Measurements from ENCODE around the gene CNKSR3. TPM values are rescaled to one million over a fixed set of nuclear protein-coding genes. Genes with fewer than 3 reads are reported as not detected.

Gene CNKSR3
- total RNA-seq, 2 donors from 2014 or later, result 5.9 to 8.0 TPM

- Histone ChIP-seq H3K9ac (ENCODE audit: extremely low read depth, low read length, poor library complexity, severe bottlenecking) (no peak overlapping the region), H3K27me3 (ENCODE audit: control insufficient read depth, insufficient read depth, low read length, poor library complexity, severe bottlenecking) (no peaks in the 10 kb centered on the region), H3K4me3 (ENCODE audit: low read length) (no peak overlapping the region), H3K4me1 (ENCODE audit: control insufficient read depth, insufficient read depth, low read length) (no peaks in the 10 kb centered on the region), H3K9me3 (ENCODE audit: control insufficient read depth, low read length) (no peaks in the 10 kb centered on the region), H3K27ac (ENCODE audit: low read depth, low read length) (no peak overlapping the region), H3K36me3 (ENCODE audit: control insufficient read depth, insufficient read depth, low read length) (no peaks in the 10 kb centered on the region)
- 87 to 100% methylated on average over 1 of the region's 1 CpG for WGBS, 2 experiments (ENCODE audit: insufficient coverage in 1 of 2, insufficient read length in 1 of 2)
- Mint-ChIP-seq H3K4me3 (no peak overlapping the region), H3K36me3 (ENCODE audit: low read depth) (no peaks in the 10 kb centered on the region), H3K27ac (no peak overlapping the region), H3K27me3 (ENCODE audit: insufficient read depth) (no peaks in the 10 kb centered on the region), H3K9me3 (peaks cover 6% of the 10 kb centered on the region), H3K4me1 (no peaks in the 10 kb centered on the region)
- DNase-seq, result no peak
- TF ChIP-seq, protein P1, sequence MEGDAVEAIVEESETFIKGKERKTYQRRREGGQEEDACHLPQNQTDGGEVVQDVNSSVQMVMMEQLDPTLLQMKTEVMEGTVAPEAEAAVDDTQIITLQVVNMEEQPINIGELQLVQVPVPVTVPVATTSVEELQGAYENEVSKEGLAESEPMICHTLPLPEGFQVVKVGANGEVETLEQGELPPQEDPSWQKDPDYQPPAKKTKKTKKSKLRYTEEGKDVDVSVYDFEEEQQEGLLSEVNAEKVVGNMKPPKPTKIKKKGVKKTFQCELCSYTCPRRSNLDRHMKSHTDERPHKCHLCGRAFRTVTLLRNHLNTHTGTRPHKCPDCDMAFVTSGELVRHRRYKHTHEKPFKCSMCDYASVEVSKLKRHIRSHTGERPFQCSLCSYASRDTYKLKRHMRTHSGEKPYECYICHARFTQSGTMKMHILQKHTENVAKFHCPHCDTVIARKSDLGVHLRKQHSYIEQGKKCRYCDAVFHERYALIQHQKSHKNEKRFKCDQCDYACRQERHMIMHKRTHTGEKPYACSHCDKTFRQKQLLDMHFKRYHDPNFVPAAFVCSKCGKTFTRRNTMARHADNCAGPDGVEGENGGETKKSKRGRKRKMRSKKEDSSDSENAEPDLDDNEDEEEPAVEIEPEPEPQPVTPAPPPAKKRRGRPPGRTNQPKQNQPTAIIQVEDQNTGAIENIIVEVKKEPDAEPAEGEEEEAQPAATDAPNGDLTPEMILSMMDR (conservative IDR thresholded peaks at IDR 0.05), result no peak
These were observed 120.5 kb downstream of the CNKSR3 start for GRCh38 chr6:154390034-154390433.

- Histone ChIP-seq H3K4me3 (ENCODE audit: low read length) (no peak overlapping the region), H3K9ac (ENCODE audit: extremely low read depth, low read length, poor library complexity, severe bottlenecking) (no peak overlapping the region), H3K27ac (ENCODE audit: low read depth, low read length) (no peak overlapping the region), H3K36me3 (ENCODE audit: control insufficient read depth, insufficient read depth, low read length) (no peaks in the 10 kb centered on the region), H3K4me1 (ENCODE audit: control insufficient read depth, insufficient read depth, low read length) (no peaks in the 10 kb centered on the region), H3K27me3 (ENCODE audit: control insufficient read depth, insufficient read depth, low read length, poor library complexity, severe bottlenecking) (no peaks in the 10 kb centered on the region), H3K9me3 (ENCODE audit: control insufficient read depth, low read length) (no peaks in the 10 kb centered on the region)
- Mint-ChIP-seq H3K27ac (no peak overlapping the region), H3K9me3 (peaks cover 6% of the 10 kb centered on the region), H3K36me3 (ENCODE audit: low read depth) (no peaks in the 10 kb centered on the region), H3K4me1 (no peaks in the 10 kb centered on the region), H3K27me3 (ENCODE audit: insufficient read depth) (no peaks in the 10 kb centered on the region), H3K4me3 (no peak overlapping the region)
- TF ChIP-seq, protein P1 (conservative IDR thresholded peaks at IDR 0.05), result no peak
- 89 to 100% methylated on average over 1 to 2 of the region's 3 CpGs for WGBS, 2 experiments (ENCODE audit: insufficient coverage in 1 of 2, insufficient read length in 1 of 2)
- DNase-seq, result no peak
These were observed 121.7 kb downstream of the CNKSR3 start for GRCh38 chr6:154388803-154389202.

- no peaks in the 10 kb centered on the region for H3K27me3 Mint-ChIP-seq (ENCODE audit: insufficient read depth)
- H3K4me1 Mint-ChIP-seq, result no peaks in the 10 kb centered on the region
- no peaks in the 10 kb centered on the region for H3K36me3 Mint-ChIP-seq (ENCODE audit: low read depth)
- Histone ChIP-seq H3K27me3 (ENCODE audit: control insufficient read depth, insufficient read depth, low read length, poor library complexity, severe bottlenecking) (no peaks in the 10 kb centered on the region), H3K27ac (ENCODE audit: low read depth, low read length) (no peak overlapping the region), H3K9ac (ENCODE audit: extremely low read depth, low read length, poor library complexity, severe bottlenecking) (no peak overlapping the region), H3K9me3 (ENCODE audit: control insufficient read depth, low read length) (no peaks in the 10 kb centered on the region), H3K4me1 (ENCODE audit: control insufficient read depth, insufficient read depth, low read length) (no peaks in the 10 kb centered on the region), H3K4me3 (ENCODE audit: low read length) (no peak overlapping the region), H3K36me3 (ENCODE audit: control insufficient read depth, insufficient read depth, low read length) (no peaks in the 10 kb centered on the region)
- WGBS, 2 experiments (ENCODE audit: insufficient coverage in 1 of 2, insufficient read length in 1 of 2), result 83 to 85% methylated on average over 4 to 5 of the region's 5 CpGs
- no peak overlapping the region for H3K4me3 Mint-ChIP-seq
- peaks cover 10% of the 10 kb centered on the region for H3K9me3 Mint-ChIP-seq
- TF ChIP-seq, protein P1 (conservative IDR thresholded peaks at IDR 0.05), result no peak
- H3K27ac Mint-ChIP-seq, result no peak overlapping the region
- DNase-seq, result no peak
These were observed 123.4 kb downstream of the CNKSR3 start for GRCh38 chr6:154386848-154387717.

Data from endodermal cell (in vitro differentiated cells).